Neural progenitor cell (in vitro differentiated cells): ENCODE results near the gene PAK1. TPM values are rescaled to one million over a fixed set of nuclear protein-coding genes. Genes with fewer than 3 reads are reported as not detected.

Experiments
- DNase-seq: peaks from one replicate; pipeline ENCODE4 v3.0.0-alpha.2; 2016; ENCODE audit warnings: low spot score
- H2AFZ ChIP-seq: fragments of 200-600 bp; sonication (generic); replicated peaks from 2 replicates; pipeline ENCODE4 v1.6.1; 2016; ENCODE audit warnings: antibody characterized with exemption
- H3F3A ChIP-seq: fragments of 200-600 bp; sonication (generic); 2 replicates; pipeline ENCODE4 v1.6.1; 2016; ENCODE audit warnings: antibody characterized with exemption, low read depth
- H3K27ac ChIP-seq: fragments of 200-600 bp; sonication (generic); 2 replicates; pipeline ENCODE4 v1.5.1; 2016; ENCODE audit warnings: mild to moderate bottlenecking
- H3K27me3 ChIP-seq: fragments of 200-600 bp; sonication (generic); 2 replicates; pipeline ENCODE4 v1.6.1; 2016; ENCODE audit warnings: mild to moderate bottlenecking, moderate library complexity
- H3K36me3 ChIP-seq: fragments of 200-600 bp; sonication (generic); 2 replicates; pipeline ENCODE4 v1.5.1; 2016
- H3K4me1 ChIP-seq: fragments of 200-600 bp; sonication (generic); 2 replicates; pipeline ENCODE4 v1.6.1; 2016; ENCODE audit warnings: mixed run types
- H3K4me2 ChIP-seq: fragments of 200-600 bp; sonication (generic); 2 replicates; pipeline ENCODE4 v1.6.1; 2016
- H3K4me3 ChIP-seq: fragments of 200-600 bp; sonication (generic); 2 replicates; pipeline ENCODE4 v1.5.1; 2016
- H3K79me2 ChIP-seq: fragments of 200-600 bp; sonication (generic); 2 replicates; pipeline ENCODE4 v1.6.1; 2016; ENCODE audit warnings: low read depth
- H3K9ac ChIP-seq: fragments of 200-600 bp; sonication (generic); 2 replicates; pipeline ENCODE4 v1.6.1; 2016
- H3K9me3 ChIP-seq: fragments of 200-600 bp; sonication (generic); 2 replicates; pipeline ENCODE4 v1.5.1; 2016; ENCODE audit warnings: low read depth
- H4K20me1 ChIP-seq: fragments of 200-600 bp; sonication (generic); 2 replicates; pipeline ENCODE4 v1.6.1; 2016; ENCODE audit warnings: low read depth
- H3K27ac Mint-ChIP-seq: 3 replicates; pipeline ENCODE4 v1.8.0; 2021; ENCODE audit warnings: mixed read lengths
- H3K27me3 Mint-ChIP-seq: 2 replicates; pipeline ENCODE4 v1.8.0; 2022; ENCODE audit warnings: low read depth, mild to moderate bottlenecking, inconsistent platforms, moderate library complexity, mixed read lengths; ENCODE audit not compliant: insufficient read depth
- H3K36me3 Mint-ChIP-seq: 3 replicates; pipeline ENCODE4 v1.8.0; 2021; ENCODE audit warnings: mixed read lengths
- H3K4me1 Mint-ChIP-seq: 3 replicates; pipeline ENCODE4 v1.8.0; 2021; ENCODE audit warnings: mixed read lengths
- H3K4me3 Mint-ChIP-seq: 3 replicates; pipeline ENCODE4 v1.8.0; 2021; ENCODE audit warnings: mild to moderate bottlenecking, moderate library complexity, mixed read lengths
- H3K9me3 Mint-ChIP-seq: 3 replicates; pipeline ENCODE4 v1.8.0; 2020; ENCODE audit warnings: mixed read lengths
- EZH2 ChIP-seq: fragments of 200-600 bp; sonication (generic); IDR thresholded peaks from 2 replicates; pipeline ENCODE4 v1.6.1; 2017; ENCODE audit warnings: antibody characterized with exemption, mild to moderate bottlenecking, moderate library complexity
- EZH2phosphoT487 ChIP-seq: fragments of 200-600 bp; sonication (generic); IDR thresholded peaks from 2 replicates; pipeline ENCODE4 v1.6.1; 2017; ENCODE audit warnings: antibody characterized with exemption
- total RNA-seq: library from RNA; depleted of rRNA; stranded (reverse); fragments of >200 nt; gene quantifications from 2 replicates; pipeline ENCODE4 v1.2.3, GENCODE V29; 2015; ENCODE audit warnings: low replicate concordance
- TF ChIP-seq, protein P1 (sequence below): fragments of 200-600 bp; sonication (generic); IDR thresholded peaks from 2 replicates; pipeline ENCODE4 v1.5.1; 2017; ENCODE audit warnings: antibody characterized with exemption, mild to moderate bottlenecking

PAK1 gene
- total RNA-seq, 1 donor from 2014 or later: 52.1 TPM

DNA sequence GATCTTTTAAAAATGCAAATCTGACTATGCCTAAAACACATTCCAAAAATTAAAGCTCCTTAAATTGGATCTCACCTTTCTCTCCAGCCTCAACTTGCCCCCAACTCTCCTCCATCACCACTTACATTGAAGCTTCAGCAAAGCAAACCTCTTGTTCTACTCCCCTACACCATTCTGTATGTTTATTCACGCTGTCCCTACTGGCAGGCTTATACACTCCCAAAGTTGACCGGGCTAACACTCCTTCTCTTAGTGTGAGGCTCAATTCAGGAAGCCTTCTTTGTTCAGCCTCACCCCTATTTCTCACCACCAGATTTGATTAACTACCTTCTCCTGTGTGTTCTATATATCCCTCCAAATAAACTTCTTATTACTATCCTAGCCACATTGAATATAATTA, 170.6 kb downstream of the PAK1 start:
- TF ChIP-seq, protein P1, sequence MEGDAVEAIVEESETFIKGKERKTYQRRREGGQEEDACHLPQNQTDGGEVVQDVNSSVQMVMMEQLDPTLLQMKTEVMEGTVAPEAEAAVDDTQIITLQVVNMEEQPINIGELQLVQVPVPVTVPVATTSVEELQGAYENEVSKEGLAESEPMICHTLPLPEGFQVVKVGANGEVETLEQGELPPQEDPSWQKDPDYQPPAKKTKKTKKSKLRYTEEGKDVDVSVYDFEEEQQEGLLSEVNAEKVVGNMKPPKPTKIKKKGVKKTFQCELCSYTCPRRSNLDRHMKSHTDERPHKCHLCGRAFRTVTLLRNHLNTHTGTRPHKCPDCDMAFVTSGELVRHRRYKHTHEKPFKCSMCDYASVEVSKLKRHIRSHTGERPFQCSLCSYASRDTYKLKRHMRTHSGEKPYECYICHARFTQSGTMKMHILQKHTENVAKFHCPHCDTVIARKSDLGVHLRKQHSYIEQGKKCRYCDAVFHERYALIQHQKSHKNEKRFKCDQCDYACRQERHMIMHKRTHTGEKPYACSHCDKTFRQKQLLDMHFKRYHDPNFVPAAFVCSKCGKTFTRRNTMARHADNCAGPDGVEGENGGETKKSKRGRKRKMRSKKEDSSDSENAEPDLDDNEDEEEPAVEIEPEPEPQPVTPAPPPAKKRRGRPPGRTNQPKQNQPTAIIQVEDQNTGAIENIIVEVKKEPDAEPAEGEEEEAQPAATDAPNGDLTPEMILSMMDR: no peak
- no peak for TF ChIP-seq EZH2phosphoT487
- no peak for TF ChIP-seq EZH2

GRCh38 chr11:77302752-77303151, 171.1 kb downstream of the PAK1 start:
- Histone ChIP-seq H3K36me3 (no peaks in the 10 kb centered on the region), H2AFZ (peak overlapping the region; percentile 53), H3K79me2 (no peaks in the 10 kb centered on the region), H3K4me1 (peaks cover 23% of the 10 kb centered on the region), H3K9me3 (no peaks in the 10 kb centered on the region), H3K4me3 (no peak overlapping the region), H3K4me2 (no peak overlapping the region), H3F3A (no peaks in the 10 kb centered on the region), H3K9ac (no peak overlapping the region), H4K20me1 (no peaks in the 10 kb centered on the region), H3K27me3 (no peaks in the 10 kb centered on the region), H3K27ac (no peak overlapping the region)
- Mint-ChIP-seq H3K4me3 (no peak overlapping the region), H3K9me3 (no peaks in the 10 kb centered on the region), H3K27me3 (no peaks in the 10 kb centered on the region), H3K27ac (no peak overlapping the region), H3K36me3 (no peaks in the 10 kb centered on the region), H3K4me1 (no peaks in the 10 kb centered on the region)
- TF ChIP-seq EZH2phosphoT487 (no peak), EZH2 (no peak)
- TF ChIP-seq, protein P1: no peak
- DNase-seq: no peak

More for the DNA sequence above, 170.6 kb downstream of the PAK1 start:
- Histone ChIP-seq H3K4me3 (no peak overlapping the region), H3K27ac (no peak overlapping the region), H3K9me3 (no peaks in the 10 kb centered on the region), H3K4me2 (no peak overlapping the region), H3K4me1 (peaks cover 19% of the 10 kb centered on the region), H4K20me1 (no peaks in the 10 kb centered on the region), H2AFZ (peak overlapping the region; percentile 53), H3F3A (no peaks in the 10 kb centered on the region), H3K9ac (no peak overlapping the region), H3K79me2 (no peaks in the 10 kb centered on the region), H3K27me3 (no peaks in the 10 kb centered on the region), H3K36me3 (no peaks in the 10 kb centered on the region)
- no peaks in the 10 kb centered on the region for H3K36me3 Mint-ChIP-seq
- no peaks in the 10 kb centered on the region for H3K4me1 Mint-ChIP-seq
- H3K4me3 Mint-ChIP-seq: no peak overlapping the region
- no peaks in the 10 kb centered on the region for H3K27me3 Mint-ChIP-seq
- H3K9me3 Mint-ChIP-seq: no peaks in the 10 kb centered on the region
- H3K27ac Mint-ChIP-seq: no peak overlapping the region
- DNase-seq: no peak

- Histone ChIP-seq H4K20me1 (no peaks in the 10 kb centered on the region), H3K9ac (no peak within 1 kb of the TSS), H3K9me3 (no peaks in the 10 kb centered on the region), H3F3A (no peaks in the 10 kb centered on the region), H3K79me2 (no peaks in the 10 kb centered on the region), H3K4me2 (no peak within 1 kb of the TSS), H3K4me1 (peaks cover 23% of the 10 kb centered on the region), H3K27me3 (no peaks in the 10 kb centered on the region), H2AFZ (no peak within 1 kb of the TSS), H3K4me3 (no peak within 1 kb of the TSS), H3K27ac (no peak within 1 kb of the TSS), H3K36me3 (no peaks in the 10 kb centered on the region)
- Mint-ChIP-seq H3K9me3 (no peaks in the 10 kb centered on the region), H3K36me3 (no peaks in the 10 kb centered on the region), H3K27ac (no peak within 1 kb of the TSS), H3K27me3 (peaks cover 2% of the 10 kb centered on the region), H3K4me1 (no peaks in the 10 kb centered on the region), H3K4me3 (no peak within 1 kb of the TSS)
- DNase-seq: no peak
- TF ChIP-seq, protein P1: no peak
- TF ChIP-seq EZH2phosphoT487: no peak
- TF ChIP-seq EZH2: no peak
These were observed 172.4 kb downstream of the PAK1 start, which contains the start of gene GDPD4 for GRCh38 chr11:77301510-77301909. Gene GDPD4 (minus strand): TSS chr11:77301686. CDS start chr11:77285137, 16,549 bp downstream.
